ENCODE data around the gene PGBD2. TPM values are rescaled to one million over a fixed set of nuclear protein-coding genes. Genes with fewer than 3 reads are reported as not detected.

Gene PGBD2
- total and polyA plus RNA-seq, 10 of the 15 experiments (the other 5 are each of a cell fraction or from before 2014, with no cell fraction given) = 4.0 to 10.3 (median 4.5) TPM

- Histone ChIP-seq H3K4me1 (ENCODE audit: control insufficient read depth, insufficient read depth, low read length) (peaks cover 10% of the 10 kb centered on the region), H3K79me2 (ENCODE audit: control insufficient read depth, insufficient read depth, low read length) (peaks cover 22% of the 10 kb centered on the region), H3K4me3 (peak overlapping the region; percentile 95), H2AFZ (ENCODE audit: control insufficient read depth, low read depth, low read length) (peak overlapping the region; percentile 67), H3K27me3 (replicated peaks in 1 of 2; ENCODE audit: control insufficient read depth in 2 of 2, insufficient read depth in 2 of 2, low read length in 1 of 2) (no peaks in the 10 kb centered on the region), H3K9me3 (replicated peaks; ENCODE audit: control insufficient read depth, insufficient read depth, low read length) (no peaks in the 10 kb centered on the region), H3K27ac (ENCODE audit: control insufficient read depth, insufficient read depth) (peak overlapping the region; percentile 82), H3K36me3 (ENCODE audit: control insufficient read depth in 2 of 2, insufficient read depth in 2 of 2, low read length in 1 of 2) (peaks cover 7 to 9% of the 10 kb centered on the region in 2 experiments; a peak in 3 of 4 replicates), H3K4me2 (ENCODE audit: control insufficient read depth, insufficient read depth) (peak overlapping the region; percentile 99), H4K20me1 (ENCODE audit: control insufficient read depth, insufficient read depth) (no peaks in the 10 kb centered on the region), H3K9ac (ENCODE audit: control insufficient read depth, insufficient read depth, low read length) (peak overlapping the region; percentile 83)
- DNase-seq (ENCODE audit: low read depth, low spot score) (no peak), ATAC-seq (peak; percentile 73), FAIRE-seq (no peak)
- RAD21 ChIA-PET (ENCODE audit: unreplicated experiment) = interaction anchor here (0.6 to 3.6 kb wide), 11 partner anchors 16 to 1287 kb away, joined by 3 to 25 read pairs (median 4); partner anchors contain the start of genes SH3BP5L and ZNF672
- POLR2A ChIA-PET = interaction anchor here (0.7 to 3.5 kb wide), 6 partner anchors 16 to 400 kb away, joined by 3 to 47 read pairs (median 24); partner anchors contain the start of genes SH3BP5L and ZNF672
- CTCF ChIA-PET = interaction anchor here (0.6 to 8.9 kb wide), 14 partner anchors 11 to 629 kb away, joined by 3 to 60 read pairs (median 4); partner anchors contain the start of genes SH3BP5L and ZNF672
- intact Hi-C loops (cut with micrococcal nuclease; ENCODE audit: unreplicated experiment) (loop anchor here (2.0 kb wide), 1 partner anchor 31 kb away; no protein-coding TSS in a partner anchor), in situ Hi-C loops (cut with MboI) (no loop called here)
- SMC1A ChIA-PET (ENCODE audit: uncharacterized antibody, unreplicated experiment) = interaction anchor here (0.9 to 4.3 kb wide), 7 partner anchors 14 to 615 kb away, joined by 3 to 24 read pairs (median 4); partner anchors contain the start of genes PGBD2, SH3BP5L and ZNF672
- 1% methylated on average over 44 of the region's 45 CpGs for WGBS (ENCODE audit: insufficient coverage, insufficient replicate concordance, low lambda C conversion rate, missing lambda C conversion rate)
- no TSS peak for BruUV-seq (replicated peaks)
- peak; percentile 61 for TF ChIP-seq YY1 (IDR thresholded peaks at IDR 0.05; ENCODE audit: low read depth, low read length)
- TF ChIP-seq BACH1 (IDR thresholded peaks at IDR 0.05; ENCODE audit: borderline replicate concordance) = peak; percentile 15; the same call in 1 of the 2 replicates
- 0 out of 2 replicates have a peak, but pooled peaks have one; percentile 41 for TF ChIP-seq IKZF1 (conservative IDR thresholded peaks at IDR 0.05)
- peak; percentile 51; the same call in 1 of the 2 replicates for TF ChIP-seq NKRF (conservative IDR thresholded peaks at IDR 0.05)
- TF ChIP-seq HSF1 (IDR thresholded peaks at IDR 0.05; ENCODE audit: low read depth, low read length) = no peak
- no peak for TF ChIP-seq ZNF24 (IDR thresholded peaks at IDR 0.05)
- TF ChIP-seq PRDM15 (CRISPR knock-in tag; IDR thresholded peaks at IDR 0.05) = 0 out of 2 replicates have a peak, but pooled peaks have one; percentile 29
- TF ChIP-seq ATF7 (IDR thresholded peaks at IDR 0.05; ENCODE audit: low read depth) = no peak
- no peak for TF ChIP-seq IRF3 (IDR thresholded peaks at IDR 0.05)
These were observed 47.7 kb upstream of the PGBD2 start for GRCh38 chr1:248858096-248858890.
